ENCODE results near the gene LHX4. TPM values are rescaled to one million over a fixed set of nuclear protein-coding genes. Genes with fewer than 3 reads are reported as not detected.
A peak's percentile ranks its signal among the peaks of the same experiment; 100 is the strongest.

The LHX4 gene
- total RNA-seq, 4 donors from 2014 or later: not detected

DNA sequence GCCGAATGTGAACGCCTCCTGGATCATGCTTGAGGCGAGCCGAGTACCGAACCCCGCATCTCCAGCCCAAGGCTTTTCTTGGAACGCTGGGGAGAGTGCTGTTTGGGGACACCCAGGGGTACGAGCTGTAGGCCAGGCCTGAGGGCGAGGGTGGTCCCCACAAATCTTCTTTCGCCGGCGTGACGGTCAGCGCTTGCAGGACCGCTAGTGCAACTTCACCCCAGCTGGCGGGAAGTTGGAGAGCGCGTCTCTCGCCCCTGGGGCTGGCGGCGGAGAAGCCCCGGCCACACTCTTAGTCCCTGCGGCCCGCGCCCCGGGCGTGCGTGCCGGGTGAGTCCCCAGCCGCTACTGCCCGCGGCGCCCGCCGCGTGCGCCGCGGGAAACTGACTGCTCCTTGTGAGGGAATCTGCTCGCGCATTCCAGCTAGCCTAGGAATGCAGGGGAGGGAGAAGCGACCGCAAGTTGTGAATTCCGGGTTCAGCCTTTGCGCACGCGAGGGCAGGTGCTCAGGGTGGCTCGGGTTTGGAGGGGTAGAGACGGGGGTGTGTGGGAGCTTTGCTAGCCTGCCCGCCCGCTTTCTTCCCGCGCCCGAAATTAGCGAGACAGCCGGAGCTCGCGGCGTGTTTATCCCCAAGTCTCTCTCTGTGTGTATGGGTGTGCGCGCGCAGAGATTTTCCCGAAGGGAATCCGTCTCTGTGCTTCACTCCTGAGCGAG, 884 bp downstream of the LHX4 start:
- ATAC-seq (peak; percentile 13 to 18), DNase-seq (no peak)
- TF ChIP-seq, protein P1, sequence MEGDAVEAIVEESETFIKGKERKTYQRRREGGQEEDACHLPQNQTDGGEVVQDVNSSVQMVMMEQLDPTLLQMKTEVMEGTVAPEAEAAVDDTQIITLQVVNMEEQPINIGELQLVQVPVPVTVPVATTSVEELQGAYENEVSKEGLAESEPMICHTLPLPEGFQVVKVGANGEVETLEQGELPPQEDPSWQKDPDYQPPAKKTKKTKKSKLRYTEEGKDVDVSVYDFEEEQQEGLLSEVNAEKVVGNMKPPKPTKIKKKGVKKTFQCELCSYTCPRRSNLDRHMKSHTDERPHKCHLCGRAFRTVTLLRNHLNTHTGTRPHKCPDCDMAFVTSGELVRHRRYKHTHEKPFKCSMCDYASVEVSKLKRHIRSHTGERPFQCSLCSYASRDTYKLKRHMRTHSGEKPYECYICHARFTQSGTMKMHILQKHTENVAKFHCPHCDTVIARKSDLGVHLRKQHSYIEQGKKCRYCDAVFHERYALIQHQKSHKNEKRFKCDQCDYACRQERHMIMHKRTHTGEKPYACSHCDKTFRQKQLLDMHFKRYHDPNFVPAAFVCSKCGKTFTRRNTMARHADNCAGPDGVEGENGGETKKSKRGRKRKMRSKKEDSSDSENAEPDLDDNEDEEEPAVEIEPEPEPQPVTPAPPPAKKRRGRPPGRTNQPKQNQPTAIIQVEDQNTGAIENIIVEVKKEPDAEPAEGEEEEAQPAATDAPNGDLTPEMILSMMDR (IDR thresholded peaks at IDR 0.05 in 4 of 5, conservative IDR thresholded peaks at IDR 0.05 in 1 of 5): no peak
- TF ChIP-seq POLR2A (IDR thresholded peaks at IDR 0.05): no peak
- H3K27ac ChIP-seq: no peak overlapping the region
- in situ Hi-C loops (cut with MboI; ENCODE audit: low sequenced_read_pairs in 4 of 4): no loop called here
- H3K36me3 ChIP-seq: no peaks in the 10 kb centered on the region
- peak overlapping the region; percentile 61 to 66 (median 61) for H3K4me3 ChIP-seq
- H3K27me3 ChIP-seq: peaks cover 93 to 98% (median 94%) of the 10 kb centered on the region in 3 donors
- H3K9me3 ChIP-seq: no peaks in the 10 kb centered on the region
- intact Hi-C loops (cut with DNase I; ENCODE audit: low total_unique reads): no loop called here
- H3K4me1 ChIP-seq: peaks cover 23 to 41% of the 10 kb centered on the region in 2 donors

GRCh38 chr1:180231506-180231921, 1.4 kb downstream of the LHX4 start:
- peak in 1 of 2 donors; percentile 5 for ATAC-seq
- Histone ChIP-seq H3K4me3 (peak overlapping the region; percentile 61 to 66 (median 61)), H3K27ac (no peak overlapping the region), H3K4me1 (peaks cover 23 to 41% of the 10 kb centered on the region in 2 donors), H3K9me3 (no peaks in the 10 kb centered on the region), H3K27me3 (peaks cover 93 to 100% (median 97%) of the 10 kb centered on the region in 3 donors), H3K36me3 (no peaks in the 10 kb centered on the region)
- TF ChIP-seq, protein P1 (IDR thresholded peaks at IDR 0.05 in 4 of 5, conservative IDR thresholded peaks at IDR 0.05 in 1 of 5): no peak
- TF ChIP-seq POLR2A (IDR thresholded peaks at IDR 0.05): no peak
- DNase-seq: no peak
- in situ Hi-C loops (cut with MboI; ENCODE audit: low sequenced_read_pairs in 4 of 4) (no loop called here), intact Hi-C loops (cut with DNase I; ENCODE audit: low total_unique reads) (no loop called here)

- intact Hi-C loops (cut with DNase I; ENCODE audit: low total_unique reads) (no loop called here), in situ Hi-C loops (cut with MboI; ENCODE audit: low sequenced_read_pairs in 4 of 4) (no loop called here)
- TF ChIP-seq, protein P1 (IDR thresholded peaks at IDR 0.05 in 4 of 5, conservative IDR thresholded peaks at IDR 0.05 in 1 of 5): no peak
- TF ChIP-seq POLR2A (IDR thresholded peaks at IDR 0.05): no peak
- no peaks in the 10 kb centered on the region for H3K36me3 ChIP-seq
- peaks cover 23 to 41% of the 10 kb centered on the region in 2 donors for H3K4me1 ChIP-seq
- peaks cover 94 to 100% (median 98%) of the 10 kb centered on the region in 3 donors for H3K27me3 ChIP-seq
- peak overlapping the region in 3 of 4 donors; percentile 61 to 66 (median 61) for H3K4me3 ChIP-seq
- no peaks in the 10 kb centered on the region for H3K9me3 ChIP-seq
- no peak for ATAC-seq
- H3K27ac ChIP-seq: no peak overlapping the region
- DNase-seq: no peak
These were observed 1.9 kb downstream of the LHX4 start for GRCh38 chr1:180231936-180232335.

DNA sequence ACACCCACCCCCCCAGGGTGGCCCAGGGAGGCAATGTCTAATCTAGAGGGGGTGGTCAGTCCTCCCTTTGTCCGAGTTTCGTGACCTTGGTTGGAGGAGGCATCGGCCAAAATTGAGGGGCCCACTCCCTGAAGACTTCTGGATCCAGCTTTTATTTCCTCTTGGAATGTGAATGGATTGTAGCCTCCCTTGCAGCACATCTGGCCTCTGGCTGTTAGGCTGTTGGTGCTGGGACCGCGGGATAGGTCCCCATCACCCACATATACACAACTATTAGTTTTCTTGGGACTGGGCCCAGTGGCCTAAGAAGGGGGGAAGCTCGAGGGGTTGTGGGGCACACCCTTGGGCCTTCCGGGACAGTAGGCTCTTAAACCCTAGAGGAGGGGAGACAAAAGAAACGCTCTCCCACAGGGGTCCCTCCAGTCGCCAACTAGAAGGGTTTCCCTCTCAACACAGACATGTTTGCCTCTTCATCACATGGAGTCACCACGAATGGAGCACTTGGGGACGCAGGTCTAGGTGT, 2.5 kb downstream of the LHX4 start:
- Histone ChIP-seq H3K27me3 (peaks cover 96 to 100% (median 98%) of the 10 kb centered on the region in 3 donors), H3K4me3 (no peak overlapping the region), H3K9me3 (no peaks in the 10 kb centered on the region), H3K27ac (no peak overlapping the region), H3K4me1 (peaks cover 23 to 41% of the 10 kb centered on the region in 2 donors), H3K36me3 (no peaks in the 10 kb centered on the region)
- in situ Hi-C loops (cut with MboI; ENCODE audit: low sequenced_read_pairs in 4 of 4) (no loop called here), intact Hi-C loops (cut with DNase I; ENCODE audit: low total_unique reads) (no loop called here)
- TF ChIP-seq, protein P1 (IDR thresholded peaks at IDR 0.05 in 4 of 5, conservative IDR thresholded peaks at IDR 0.05 in 1 of 5): no peak
- no peak for TF ChIP-seq POLR2A (IDR thresholded peaks at IDR 0.05)
- ATAC-seq (no peak), DNase-seq (no peak)
